K562 (cell line): ENCODE results near the gene NOPCHAP1.

Experiments used
- CBX1 ChIP-seq: sonication (generic); IDR thresholded peaks from 2 replicates; pipeline ENCODE4 v1.6.1; 2016; ENCODE audit warnings: antibody characterized with exemption, low read depth, mild to moderate bottlenecking
- CBX5 ChIP-seq: IDR thresholded peaks from 2 replicates; pipeline ENCODE4 v1.6.1; 2014; ENCODE audit warnings: low read depth, borderline replicate concordance
- CTCF ChIP-seq, 3 experiments: IDR thresholded peaks in 2 of 3; conservative IDR thresholded peaks in 1 of 3; 2 replicates each; pipeline ENCODE4 v1.5.1; 2011 to 2012; ENCODE audit warnings: low read length in 3 of 3, mild to moderate bottlenecking in 3 of 3, control low read depth in 2 of 3, improper control_type of control experiment in 1 of 3, inconsistent platforms in 1 of 3, low read depth in 1 of 3, mixed read lengths in 1 of 3, moderate library complexity in 1 of 3; ENCODE audit not compliant: insufficient read depth in 2 of 3
- FOXJ2 ChIP-seq: fragments of 200-800 bp; sonication (Bioruptor generic); IDR thresholded peaks from 2 replicates; pipeline ENCODE4 v1.6.1; 2016; ENCODE audit warnings: missing genetic modification characterization, missing compliant biosample characterization
- ILF3 ChIP-seq: fragments of 450-650 bp; IDR thresholded peaks from 2 replicates; pipeline ENCODE4 v1.6.1; 2018; ENCODE audit warnings: antibody characterized with exemption, mild to moderate bottlenecking, moderate library complexity, borderline replicate concordance
- MAFK ChIP-seq: IDR thresholded peaks from 2 replicates; pipeline ENCODE4 v1.6.1; 2011; ENCODE audit warnings: low read length, improper control_type of control experiment
- NRF1 ChIP-seq, 2 experiments: fragments of 450-650 bp; IDR thresholded peaks in 1 of 2; conservative IDR thresholded peaks in 1 of 2; 2 replicates each; pipeline ENCODE4 v1.6.1; 2014; ENCODE audit warnings: mild to moderate bottlenecking in 2 of 2
- RBFOX2 ChIP-seq: fragments of 200-400 bp; formaldehyde crosslinking; IDR thresholded peaks from 2 replicates; pipeline ENCODE4 v1.6.1; 2017; ENCODE audit warnings: low read depth, mild to moderate bottlenecking, low read length, moderate library complexity
- RBM39 ChIP-seq: fragments of 200-400 bp; formaldehyde crosslinking; optimal IDR thresholded peaks from 2 replicates; pipeline ENCODE3; 2018; ENCODE audit warnings: low read depth, low read length
- SMAD4 ChIP-seq: fragments of 250-450 bp; sonication (Bioruptor Pico); conservative IDR thresholded peaks from 2 replicates; pipeline ENCODE4 v1.8.0; 2021; ENCODE audit warnings: inconsistent platforms, mild to moderate bottlenecking, moderate library complexity
- TEAD4 ChIP-seq, 2 experiments: sonication (generic) in 1 of 2; formaldehyde crosslinking in 1 of 2; IDR thresholded peaks; 2 replicates each; pipeline versions ENCODE4 v1.6.1 to v1.8.0; 2012 to 2022; ENCODE audit warnings: borderline replicate concordance in 1 of 2, inconsistent platforms in 1 of 2, low read length in 1 of 2, mild to moderate bottlenecking in 1 of 2, missing genetic modification reagents in 1 of 2
- USF1 ChIP-seq: sonication (generic); formaldehyde crosslinking; IDR thresholded peaks from 2 replicates; pipeline ENCODE4 v1.9.0; 2022; ENCODE audit warnings: mild to moderate bottlenecking, missing genetic modification reagents
- YY1 ChIP-seq, 3 experiments: IDR thresholded peaks; 2 replicates each; pipeline ENCODE4 v1.6.1; 2011; ENCODE audit warnings: low read length in 2 of 3, mild to moderate bottlenecking in 2 of 3, moderate library complexity in 2 of 3, borderline replicate concordance in 1 of 3, control low read depth in 1 of 3, low read depth in 1 of 3; ENCODE audit not compliant: insufficient read depth in 3 of 3, insufficient replicate concordance in 2 of 3, control insufficient read depth in 1 of 3, insufficient read length in 1 of 3; ENCODE audit errors: extremely low read depth in 1 of 3
- TF ChIP-seq, protein P1 (sequence below): sonication (generic); formaldehyde crosslinking; IDR thresholded peaks from 2 replicates; pipeline ENCODE4 v1.8.1; 2022; ENCODE audit warnings: missing genetic modification reagents

- TF ChIP-seq, protein P1, sequence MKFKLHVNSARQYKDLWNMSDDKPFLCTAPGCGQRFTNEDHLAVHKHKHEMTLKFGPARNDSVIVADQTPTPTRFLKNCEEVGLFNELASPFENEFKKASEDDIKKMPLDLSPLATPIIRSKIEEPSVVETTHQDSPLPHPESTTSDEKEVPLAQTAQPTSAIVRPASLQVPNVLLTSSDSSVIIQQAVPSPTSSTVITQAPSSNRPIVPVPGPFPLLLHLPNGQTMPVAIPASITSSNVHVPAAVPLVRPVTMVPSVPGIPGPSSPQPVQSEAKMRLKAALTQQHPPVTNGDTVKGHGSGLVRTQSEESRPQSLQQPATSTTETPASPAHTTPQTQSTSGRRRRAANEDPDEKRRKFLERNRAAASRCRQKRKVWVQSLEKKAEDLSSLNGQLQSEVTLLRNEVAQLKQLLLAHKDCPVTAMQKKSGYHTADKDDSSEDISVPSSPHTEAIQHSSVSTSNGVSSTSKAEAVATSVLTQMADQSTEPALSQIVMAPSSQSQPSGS (CRISPR knock-in tag), result no peak
- TF ChIP-seq CTCF (IDR thresholded peaks at IDR 0.05 in 2 of 3, conservative IDR thresholded peaks at IDR 0.05 in 1 of 3; ENCODE audit: insufficient read depth in 2 of 3, low read depth in 1 of 3, low read length in 3 of 3) (no peak), SMAD4 (no peak), YY1 (IDR thresholded peaks at IDR 0.05; ENCODE audit: borderline replicate concordance in 1 of 3, control insufficient read depth in 1 of 3, extremely low read depth in 1 of 3, insufficient read depth in 3 of 3, insufficient read length in 1 of 3, insufficient replicate concordance in 2 of 3, low read depth in 1 of 3, low read length in 2 of 3) (no peak), RBFOX2 (no peak), ILF3 (no peak), MAFK (no peak), USF1 (CRISPR knock-in tag) (no peak), CBX5 (no peak), CBX1 (no peak), TEAD4 (IDR thresholded peaks at IDR 0.05; ENCODE audit: low read length) (no peak), TEAD4 (CRISPR knock-in tag; IDR thresholded peaks at IDR 0.05; ENCODE audit: borderline replicate concordance) (no peak), FOXJ2 (tag) (no peak), RBM39 (no peak), NRF1 (conservative IDR thresholded peaks at IDR 0.05 in 1 of 2, IDR thresholded peaks at IDR 0.05 in 1 of 2) (no peak)
These were observed 15.4 kb downstream of the NOPCHAP1 start for GRCh38 chr12:105001476-105001875.
